ENCODE measurements around the gene CDK5R2. TPM values are rescaled to one million over a fixed set of nuclear protein-coding genes. Genes with fewer than 3 reads are reported as not detected.

Gene CDK5R2
- total and polyA plus RNA-seq, 2 of the 13 experiments (the other 11 are each of a cell fraction or from before 2014, with no cell fraction given), result not detected

DNA sequence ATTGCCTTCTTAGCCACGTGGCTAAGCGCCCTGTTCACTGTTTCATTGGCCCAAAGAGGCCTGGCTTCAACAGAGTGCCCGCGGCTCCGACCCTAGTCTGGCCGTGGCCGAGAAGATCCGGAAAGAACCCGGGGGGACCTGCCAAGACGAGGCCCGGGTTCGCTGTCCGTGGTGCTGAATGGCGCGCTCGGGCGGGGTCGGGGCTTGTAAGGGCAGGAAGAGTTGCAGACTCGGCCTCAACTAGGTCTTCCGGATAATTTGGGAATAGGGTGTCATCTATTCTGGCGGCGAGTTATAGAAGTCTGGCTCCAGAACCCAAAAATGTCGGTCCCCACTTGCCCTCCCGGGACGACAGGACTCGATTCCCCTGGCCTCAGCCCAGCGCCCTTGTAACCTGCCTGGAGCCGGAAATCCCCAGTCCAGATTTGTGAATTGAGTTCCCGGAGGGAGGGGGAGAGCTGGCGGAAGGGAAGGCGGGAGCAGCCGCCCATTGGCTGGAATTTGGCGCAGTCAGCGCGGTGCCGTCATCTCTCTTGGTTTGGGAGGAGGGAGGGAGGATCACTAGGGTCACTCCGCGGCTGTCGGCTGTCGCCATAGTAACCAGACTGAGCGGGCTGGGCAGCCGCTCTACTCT, 3.5 kb downstream of the CDK5R2 start (continued):
- TF ChIP-seq, protein P1, sequence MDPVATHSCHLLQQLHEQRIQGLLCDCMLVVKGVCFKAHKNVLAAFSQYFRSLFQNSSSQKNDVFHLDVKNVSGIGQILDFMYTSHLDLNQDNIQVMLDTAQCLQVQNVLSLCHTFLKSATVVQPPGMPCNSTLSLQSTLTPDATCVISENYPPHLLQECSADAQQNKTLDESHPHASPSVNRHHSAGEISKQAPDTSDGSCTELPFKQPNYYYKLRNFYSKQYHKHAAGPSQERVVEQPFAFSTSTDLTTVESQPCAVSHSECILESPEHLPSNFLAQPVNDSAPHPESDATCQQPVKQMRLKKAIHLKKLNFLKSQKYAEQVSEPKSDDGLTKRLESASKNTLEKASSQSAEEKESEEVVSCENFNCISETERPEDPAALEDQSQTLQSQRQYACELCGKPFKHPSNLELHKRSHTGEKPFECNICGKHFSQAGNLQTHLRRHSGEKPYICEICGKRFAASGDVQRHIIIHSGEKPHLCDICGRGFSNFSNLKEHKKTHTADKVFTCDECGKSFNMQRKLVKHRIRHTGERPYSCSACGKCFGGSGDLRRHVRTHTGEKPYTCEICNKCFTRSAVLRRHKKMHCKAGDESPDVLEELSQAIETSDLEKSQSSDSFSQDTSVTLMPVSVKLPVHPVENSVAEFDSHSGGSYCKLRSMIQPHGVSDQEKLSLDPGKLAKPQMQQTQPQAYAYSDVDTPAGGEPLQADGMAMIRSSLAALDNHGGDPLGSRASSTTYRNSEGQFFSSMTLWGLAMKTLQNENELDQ (CRISPR knock-in tag; IDR thresholded peaks at IDR 0.05; ENCODE audit: borderline replicate concordance), result peak; percentile 97
- TF ChIP-seq KDM2A (CRISPR knock-in tag; IDR thresholded peaks at IDR 0.05; ENCODE audit: borderline replicate concordance, low read depth), result peak; percentile 88
- TF ChIP-seq KDM1A (CRISPR knock-in tag; IDR thresholded peaks at IDR 0.05), result no peak
- TF ChIP-seq ZFP36L2 (CRISPR knock-in tag; IDR thresholded peaks at IDR 0.05), result peak; percentile 94; the same call in 1 of the 2 replicates
- no peak for TF ChIP-seq ZNF678 (CRISPR knock-in tag; IDR thresholded peaks at IDR 0.05)
- peak; percentile 83; the same call in 1 of the 2 replicates for TF ChIP-seq PLSCR1 (CRISPR knock-in tag; IDR thresholded peaks at IDR 0.05; ENCODE audit: borderline replicate concordance)
- no peak for TF ChIP-seq ZNF703 (CRISPR knock-in tag; IDR thresholded peaks at IDR 0.05; ENCODE audit: borderline replicate concordance)
- TF ChIP-seq ZNF234 (CRISPR knock-in tag; conservative IDR thresholded peaks at IDR 0.05), result no peak
- peak; percentile 77 for TF ChIP-seq ZNF263 (CRISPR knock-in tag; IDR thresholded peaks at IDR 0.05)
- peak; percentile 68; the same call in 1 of the 2 replicates for TF ChIP-seq THAP9 (CRISPR knock-in tag; IDR thresholded peaks at IDR 0.05; ENCODE audit: borderline replicate concordance)
- no peak for TF ChIP-seq CREB1 (IDR thresholded peaks at IDR 0.05)
- no peak for TF ChIP-seq CREB1 (CRISPR knock-in tag; IDR thresholded peaks at IDR 0.05)
- TF ChIP-seq NFE2L2 (IDR thresholded peaks at IDR 0.05; ENCODE audit: low read length), result no peak
- peak; percentile 80; the same call in 1 of the 2 replicates for TF ChIP-seq MAF1 (CRISPR knock-in tag; IDR thresholded peaks at IDR 0.05; ENCODE audit: borderline replicate concordance)
- peak; percentile 91 for TF ChIP-seq AHR (CRISPR knock-in tag; IDR thresholded peaks at IDR 0.05)
- TF ChIP-seq ZNF781 (CRISPR knock-in tag; IDR thresholded peaks at IDR 0.05; ENCODE audit: borderline replicate concordance, not compliant biosample characterization), result peak; percentile 99
- peak in 1 of 2 experiments; percentile 54; a peak in 2 of 4 replicates for TF ChIP-seq ATF4 (CRISPR knock-in tag; IDR thresholded peaks at IDR 0.05)
- TF ChIP-seq ZNF230 (CRISPR knock-in tag; IDR thresholded peaks at IDR 0.05), result peak; percentile 75; the same call in 1 of the 2 replicates
